IgD-negative memory B cell (primary cell): ENCODE measurements around the gene HERPUD2. TPM values are rescaled to one million over a fixed set of nuclear protein-coding genes. Genes with fewer than 3 reads are reported as not detected.
A peak's percentile ranks its signal among the peaks of the same experiment; 100 is the strongest.
"Not testable (repeated sequence)": the region's sequence is repeated elsewhere in the genome, so short reads cannot be mapped to it uniquely, and the experiment has no call there.

Source experiments
- H3K27ac Mint-ChIP-seq, 3 donors: one replicate each; pipeline ENCODE4 v1.8.0; 2020 to 2022; ENCODE audit warnings: mild to moderate bottlenecking in 3 of 3, mixed read lengths in 3 of 3, moderate library complexity in 1 of 3
- H3K27me3 Mint-ChIP-seq: one replicate; pipeline ENCODE4 v1.8.0; 2021; ENCODE audit warnings: mixed read lengths
- H3K36me3 Mint-ChIP-seq: one replicate; pipeline ENCODE4 v1.8.0; 2020; ENCODE audit warnings: mild to moderate bottlenecking, mixed read lengths
- H3K4me1 Mint-ChIP-seq, 3 donors: one replicate each; pipeline ENCODE4 v1.8.0; 2020 to 2022; ENCODE audit warnings: mixed read lengths in 3 of 3, mild to moderate bottlenecking in 1 of 3
- H3K4me3 Mint-ChIP-seq, 4 donors: one replicate each; pipeline ENCODE4 v1.8.0; 2020 to 2022; ENCODE audit warnings: mild to moderate bottlenecking in 4 of 4, mixed read lengths in 4 of 4, moderate library complexity in 3 of 4
- H3K9me3 Mint-ChIP-seq, 3 donors: one replicate each; pipeline ENCODE4 v1.8.0; 2020 to 2021; ENCODE audit warnings: mixed read lengths in 3 of 3, mild to moderate bottlenecking in 1 of 3
- polyA plus RNA-seq: library from polyadenylated mRNA; unstranded; fragments of 300-500 nt; fragmentation: Illumina TruSeq; gene quantifications from one replicate; pipeline ENCODE4 v1.2.3, GENCODE V29; 2021

The HERPUD2 gene
- polyA plus RNA-seq, 1 donor from 2014 or later = 58.6 TPM

DNA sequence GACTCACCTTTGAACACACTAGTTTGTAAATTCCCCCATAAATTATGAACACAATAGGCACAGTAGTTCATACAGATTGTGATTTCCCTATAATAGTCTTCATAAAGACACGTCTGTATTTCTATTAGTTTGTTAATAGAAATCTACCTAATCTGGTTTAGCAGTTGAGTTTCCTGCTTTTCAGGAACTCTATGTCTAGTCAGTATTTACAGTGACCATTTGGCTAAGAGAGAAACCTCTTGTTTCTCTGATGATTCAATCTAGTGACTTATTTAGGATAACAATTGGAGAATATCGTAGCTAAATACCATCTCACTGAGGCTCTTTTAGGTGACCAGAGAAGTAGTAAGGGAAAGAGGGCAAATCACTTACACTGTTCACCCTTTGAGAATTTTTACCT, 5.9 kb upstream of the HERPUD2 start:
- Mint-ChIP-seq H3K36me3 (no peaks in the 10 kb centered on the region), H3K9me3 (no peaks in the 10 kb centered on the region), H3K4me3 (peak overlapping the region in 2 of 4 donors; percentile 14 to 17), H3K27ac (no peak overlapping the region), H3K27me3 (no peaks in the 10 kb centered on the region), H3K4me1 (peaks cover under 1 to 12% (median 2%) of the 10 kb centered on the region in 3 donors)

DNA sequence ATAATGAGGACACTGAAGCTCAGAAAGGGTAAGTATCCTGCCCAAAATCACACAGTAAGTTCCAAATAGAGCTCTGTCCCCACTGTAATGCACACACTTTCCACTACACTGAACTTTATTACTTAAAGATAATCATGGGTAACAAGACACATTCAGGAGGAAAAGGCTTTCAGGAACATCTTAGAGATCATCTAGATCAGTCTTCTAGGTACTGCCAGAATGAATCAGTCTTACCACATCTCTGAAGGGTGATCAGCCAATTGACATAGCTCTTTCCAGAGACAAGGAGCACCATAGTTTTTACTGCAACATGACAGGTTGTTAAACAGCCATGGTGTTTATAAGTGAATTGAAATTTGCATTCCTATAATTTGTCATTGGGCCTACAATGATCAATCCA, 5.4 kb upstream of the HERPUD2 start:
- Mint-ChIP-seq H3K4me3 (no peak overlapping the region), H3K9me3 (no peaks in the 10 kb centered on the region), H3K27me3 (no peaks in the 10 kb centered on the region)

DNA sequence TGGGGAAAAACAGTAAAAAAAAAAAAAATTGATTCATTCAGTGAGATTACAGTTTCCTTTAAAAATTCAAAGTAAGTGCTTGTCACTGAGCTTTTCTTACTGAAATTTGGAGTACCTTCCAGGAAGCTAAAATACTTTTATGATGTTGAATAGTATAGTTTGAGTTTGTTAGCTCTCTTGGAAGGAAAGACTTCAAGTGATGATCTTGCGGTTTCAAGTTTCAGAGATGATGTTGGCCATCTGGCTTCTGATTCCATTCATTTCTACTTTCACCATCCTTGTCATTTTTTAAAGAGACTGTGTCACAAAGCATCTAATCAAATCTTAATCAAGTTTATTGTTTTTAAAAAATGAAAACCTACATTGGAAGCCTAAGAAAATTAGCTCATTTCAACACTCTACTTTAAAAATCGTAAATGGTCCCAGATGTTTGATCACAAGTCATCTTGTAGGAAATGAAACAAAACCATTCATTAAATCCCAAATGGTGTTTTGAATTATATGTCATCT, 4.9 kb upstream of the HERPUD2 start:
- Mint-ChIP-seq H3K4me1 (peaks cover 6 to 23% (median 7%) of the 10 kb centered on the region in 3 donors), H3K27me3 (no peaks in the 10 kb centered on the region), H3K27ac (no peak overlapping the region), H3K36me3 (no peaks in the 10 kb centered on the region), H3K9me3 (no peaks in the 10 kb centered on the region), H3K4me3 (no peak overlapping the region)

More for the DNA sequence above, 5.4 kb upstream of the HERPUD2 start:
- no peaks in the 10 kb centered on the region for H3K36me3 Mint-ChIP-seq
- H3K4me1 Mint-ChIP-seq = peaks cover 6 to 18% (median 7%) of the 10 kb centered on the region in 3 donors
- H3K27ac Mint-ChIP-seq = no peak overlapping the region

DNA sequence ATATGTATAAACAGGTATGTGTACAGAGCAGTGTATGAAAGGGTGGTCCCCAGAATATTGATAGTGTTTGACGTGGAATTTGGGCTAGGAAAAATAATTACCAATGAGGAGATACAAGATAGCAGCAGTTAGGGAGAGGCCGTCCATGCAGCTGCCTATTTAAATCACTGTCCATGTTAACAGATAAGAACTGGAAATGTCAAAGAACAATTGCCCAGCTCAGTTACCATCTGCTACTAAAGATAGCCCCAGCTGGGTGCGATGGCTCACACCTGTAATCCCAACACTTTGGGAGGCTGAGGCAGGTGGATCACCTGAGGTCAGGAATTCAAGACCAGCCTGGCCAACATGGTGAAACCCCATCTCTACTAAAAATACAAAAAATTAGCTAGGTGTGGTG, 3.4 kb upstream of the HERPUD2 start:
- H3K4me1 Mint-ChIP-seq = peaks cover 10 to 30% (median 11%) of the 10 kb centered on the region in 3 donors
- H3K27ac Mint-ChIP-seq = peak overlapping the region in 1 of 3 donors; percentile 19
- not testable (repeated sequence) for H3K36me3 Mint-ChIP-seq, H3K27me3 Mint-ChIP-seq, H3K9me3 Mint-ChIP-seq, H3K4me3 Mint-ChIP-seq

DNA sequence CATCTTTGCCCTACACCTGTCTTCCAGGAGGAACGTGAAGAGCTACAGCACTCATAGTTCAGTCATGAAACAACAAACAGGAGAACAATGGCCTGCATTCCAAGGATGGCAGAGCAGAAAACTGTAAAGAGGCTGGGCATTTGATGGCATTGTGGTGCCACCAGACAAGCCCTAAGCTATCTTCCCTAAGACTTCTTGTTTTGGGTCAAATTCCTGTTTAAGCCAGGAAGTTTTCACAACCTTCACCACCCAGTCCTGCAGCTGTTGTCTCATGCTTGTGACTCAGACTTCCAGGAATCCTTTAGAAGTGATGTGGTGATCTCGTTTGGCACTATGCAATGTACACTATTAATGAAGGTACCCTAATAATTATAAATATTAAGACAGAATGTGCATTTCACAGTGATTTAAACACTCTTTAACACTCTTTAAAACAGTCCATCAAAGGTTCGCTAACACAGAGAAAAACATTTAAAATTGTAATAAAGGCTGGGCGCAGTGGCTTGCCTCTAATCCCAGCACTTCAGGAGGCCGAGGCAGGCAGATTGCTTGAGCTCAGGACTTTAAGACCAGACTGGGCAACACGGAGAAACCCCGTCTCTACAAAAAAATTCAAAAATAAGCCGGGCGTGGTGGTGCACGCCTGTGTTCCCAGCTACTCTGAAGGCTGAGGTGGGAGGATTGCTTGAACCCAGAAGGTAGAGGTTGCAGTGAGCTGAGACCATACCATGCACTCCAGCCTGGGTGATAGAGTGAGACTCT, 2.7 kb upstream of the HERPUD2 start:
- H3K4me1 Mint-ChIP-seq = peaks cover 16 to 37% (median 18%) of the 10 kb centered on the region in 3 donors
- no peaks in the 10 kb centered on the region for H3K27me3 Mint-ChIP-seq
- no peaks in the 10 kb centered on the region for H3K9me3 Mint-ChIP-seq
- H3K27ac Mint-ChIP-seq = peak overlapping the region in 1 of 3 donors; percentile 49
- no peaks in the 10 kb centered on the region for H3K36me3 Mint-ChIP-seq
- H3K4me3 Mint-ChIP-seq = peak overlapping the region in 1 of 4 donors; percentile 99

DNA sequence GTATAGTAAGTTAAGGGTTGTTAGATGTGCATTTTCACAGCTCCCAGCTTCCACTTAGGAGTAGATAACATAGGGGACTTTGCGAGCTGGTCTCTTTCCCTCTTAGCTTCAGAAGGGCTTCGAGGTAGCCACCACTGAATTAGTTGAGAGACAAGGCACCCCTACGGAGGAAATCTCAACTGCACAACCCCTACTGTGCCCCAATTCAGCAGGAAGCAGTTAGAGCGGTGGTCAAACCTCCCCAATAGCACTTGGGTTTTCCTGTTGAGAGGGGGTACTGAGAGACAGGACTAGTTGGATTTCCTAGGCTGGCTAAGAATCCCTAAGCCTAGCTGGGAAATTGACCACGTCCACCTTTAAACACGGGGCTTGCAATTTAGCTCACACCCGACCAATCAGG, 1.1 kb upstream of the HERPUD2 start:
- H3K9me3 Mint-ChIP-seq = no peaks in the 10 kb centered on the region
- H3K4me3 Mint-ChIP-seq = peak overlapping the region; percentile 94 to 99 (median 98)
- H3K27ac Mint-ChIP-seq = peak overlapping the region in 2 of 3 donors; percentile 96 to 98
- no peaks in the 10 kb centered on the region for H3K36me3 Mint-ChIP-seq
- peaks cover 25 to 52% (median 32%) of the 10 kb centered on the region in 3 donors for H3K4me1 Mint-ChIP-seq
- H3K27me3 Mint-ChIP-seq = no peaks in the 10 kb centered on the region

DNA sequence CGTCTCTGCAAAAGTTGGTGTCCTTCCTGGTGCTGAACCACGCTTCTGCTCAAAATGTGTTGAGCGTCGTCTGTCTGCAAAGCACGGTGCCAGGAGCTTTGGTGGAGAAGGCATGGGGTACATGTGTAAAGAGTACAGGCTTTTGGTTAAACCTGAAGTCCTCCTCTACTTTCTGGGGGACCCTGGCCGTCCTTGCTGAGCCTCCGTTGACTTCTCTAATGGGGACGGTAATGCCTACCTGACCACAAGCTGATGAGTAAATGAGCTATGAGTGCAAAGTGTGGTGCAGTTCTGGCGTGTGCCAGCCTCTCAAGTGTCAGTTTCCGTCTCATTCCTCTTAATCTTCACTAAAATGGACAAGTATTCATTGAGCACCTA, 527 bp upstream of the HERPUD2 start:
- Mint-ChIP-seq H3K27me3 (no peaks in the 10 kb centered on the region), H3K27ac (peak overlapping the region; percentile 96 to 99 (median 98)), H3K36me3 (peaks cover 2% of the 10 kb centered on the region), H3K9me3 (no peaks in the 10 kb centered on the region), H3K4me3 (peak overlapping the region; percentile 94 to 99 (median 98)), H3K4me1 (peaks cover 30 to 57% (median 34%) of the 10 kb centered on the region in 3 donors)

DNA sequence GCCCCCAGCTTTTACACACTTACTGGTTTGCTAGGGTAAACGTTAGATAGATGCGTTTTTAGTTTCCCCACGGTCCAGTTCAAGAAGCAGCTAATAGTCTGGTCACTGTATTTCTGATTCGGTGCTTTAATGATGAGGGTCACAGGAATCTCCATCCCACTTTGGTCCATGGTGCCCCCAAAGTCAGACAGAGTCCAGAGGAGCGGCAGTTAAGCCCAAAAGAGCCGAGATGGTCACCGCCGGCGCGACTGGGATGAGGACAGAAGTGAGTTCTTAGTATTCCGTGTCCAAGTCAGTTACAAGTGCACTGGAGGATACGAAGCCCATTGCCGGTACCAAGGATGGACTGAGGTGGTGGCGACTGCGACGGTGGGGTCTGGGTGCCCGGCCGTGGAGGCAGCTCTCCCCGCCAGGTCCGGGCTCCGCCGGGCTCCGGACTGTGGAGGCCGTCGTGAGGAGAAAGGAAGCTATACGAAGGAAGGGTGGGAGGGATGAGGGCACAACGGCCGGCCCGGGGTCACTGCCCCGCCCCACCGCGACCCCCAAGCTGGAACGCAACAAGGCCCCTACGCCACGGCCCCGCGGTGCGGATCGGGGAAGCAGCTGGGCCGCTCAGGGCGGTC, 663 bp downstream of the HERPUD2 start:
- H3K36me3 Mint-ChIP-seq = peaks cover 2% of the 10 kb centered on the region
- peak overlapping the region; percentile 95 to 99 (median 98) for H3K27ac Mint-ChIP-seq
- peaks cover 40 to 67% (median 43%) of the 10 kb centered on the region in 3 donors for H3K4me1 Mint-ChIP-seq
- H3K27me3 Mint-ChIP-seq = no peaks in the 10 kb centered on the region
- no peaks in the 10 kb centered on the region for H3K9me3 Mint-ChIP-seq
- H3K4me3 Mint-ChIP-seq = peak overlapping the region; percentile 94 to 99 (median 98)

DNA sequence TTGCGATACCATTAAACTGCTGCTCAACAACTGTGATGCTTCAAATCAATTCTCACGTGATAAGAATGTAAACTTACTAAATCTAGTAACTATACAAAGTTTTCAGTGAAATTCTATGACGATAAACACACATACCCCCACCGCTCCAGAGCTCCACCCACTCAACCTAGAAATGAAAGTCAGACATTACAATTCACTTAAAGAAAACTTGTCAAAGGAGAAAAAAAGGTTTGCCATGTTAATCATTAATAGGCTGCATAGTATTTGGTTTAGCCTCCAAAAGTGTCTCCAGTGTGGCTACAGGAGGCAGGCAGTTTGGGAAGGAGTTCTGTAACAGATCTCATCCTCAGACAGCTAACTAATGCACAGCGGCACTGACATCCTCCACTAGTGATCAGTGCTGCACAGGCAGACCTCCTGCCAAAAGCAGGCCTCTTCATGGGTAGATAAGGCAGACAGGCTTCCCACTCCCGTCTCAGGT, 3.1 kb downstream of the HERPUD2 start:
- Mint-ChIP-seq H3K4me1 (peaks cover 52 to 78% (median 60%) of the 10 kb centered on the region in 3 donors), H3K27ac (peak overlapping the region; percentile 86 to 98 (median 92)), H3K9me3 (no peaks in the 10 kb centered on the region), H3K4me3 (peak overlapping the region; percentile 94 to 99 (median 98)), H3K36me3 (peaks cover 2% of the 10 kb centered on the region), H3K27me3 (no peaks in the 10 kb centered on the region)

DNA sequence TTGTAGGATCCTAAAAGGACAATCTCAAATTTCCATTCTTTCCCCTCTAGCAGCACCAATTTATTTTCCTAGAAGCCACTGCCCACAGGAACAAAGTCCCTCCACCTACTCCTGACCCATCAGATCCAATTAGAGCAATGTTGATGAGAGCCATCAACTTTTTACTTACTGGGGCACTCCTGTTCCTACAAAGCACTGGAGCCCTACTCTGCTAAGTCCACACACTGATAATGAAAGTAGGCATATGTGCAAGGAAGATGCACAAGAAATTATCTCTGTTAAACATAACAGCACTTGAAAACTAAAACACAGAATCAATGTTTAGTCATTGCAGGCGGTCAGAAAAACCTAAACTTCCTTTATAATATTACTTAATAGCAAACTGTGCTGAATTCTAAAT, 3.6 kb downstream of the HERPUD2 start:
- peaks cover 52 to 76% (median 60%) of the 10 kb centered on the region in 3 donors for H3K4me1 Mint-ChIP-seq
- no peaks in the 10 kb centered on the region for H3K9me3 Mint-ChIP-seq
- peaks cover 2% of the 10 kb centered on the region for H3K36me3 Mint-ChIP-seq
- H3K27ac Mint-ChIP-seq = peak overlapping the region; percentile 54 to 98 (median 92)
- H3K27me3 Mint-ChIP-seq = no peaks in the 10 kb centered on the region
- peak overlapping the region; percentile 94 to 99 (median 98) for H3K4me3 Mint-ChIP-seq

DNA sequence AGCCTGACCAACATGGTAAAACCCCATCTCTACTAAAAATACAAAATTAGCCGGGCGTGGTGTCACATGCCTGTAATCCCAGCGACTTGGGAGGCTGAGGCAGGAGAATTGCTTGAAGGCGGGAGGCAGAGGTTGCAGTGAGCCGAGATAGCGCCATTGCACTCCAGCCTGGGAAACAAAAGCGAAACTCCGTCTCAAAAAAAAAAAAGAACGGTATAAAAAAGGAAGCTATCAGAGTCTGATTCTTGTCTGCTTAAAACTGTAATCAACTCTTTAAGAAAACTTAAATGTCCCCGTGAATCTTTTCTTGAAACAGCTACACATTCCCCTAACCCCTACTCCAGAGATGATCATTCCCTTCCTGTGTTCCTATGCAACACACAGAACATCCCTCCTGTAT, 4.3 kb downstream of the HERPUD2 start:
- H3K9me3 Mint-ChIP-seq, H3K36me3 Mint-ChIP-seq, H3K27me3 Mint-ChIP-seq: not testable (repeated sequence)
- Mint-ChIP-seq H3K4me3 (peak overlapping the region; percentile 94 to 99 (median 98)), H3K4me1 (peaks cover 48 to 68% (median 57%) of the 10 kb centered on the region in 3 donors), H3K27ac (peak overlapping the region; percentile 54 to 98 (median 92))

DNA sequence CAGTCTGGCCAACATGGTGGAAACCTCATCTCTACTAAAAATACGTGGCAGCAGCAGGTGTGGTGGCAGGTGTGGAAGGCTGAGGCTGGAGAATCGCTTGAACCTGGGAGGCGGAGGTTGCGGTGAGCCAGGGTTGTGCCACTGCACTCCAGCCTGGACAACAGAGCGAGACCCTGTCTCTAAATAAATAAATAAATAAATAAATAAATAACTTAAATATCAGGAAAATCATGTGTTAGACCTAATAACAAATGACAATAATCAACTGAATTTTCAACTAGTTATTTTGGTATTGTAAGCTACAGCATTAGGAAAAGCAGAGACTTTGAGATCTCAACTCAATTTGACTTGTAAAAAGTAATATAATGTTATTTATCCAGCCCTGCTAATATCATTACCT, 9.2 kb downstream of the HERPUD2 start:
- no peaks in the 10 kb centered on the region for H3K9me3 Mint-ChIP-seq
- H3K36me3 Mint-ChIP-seq = peaks cover 11% of the 10 kb centered on the region
- no peak overlapping the region for H3K4me3 Mint-ChIP-seq

DNA sequence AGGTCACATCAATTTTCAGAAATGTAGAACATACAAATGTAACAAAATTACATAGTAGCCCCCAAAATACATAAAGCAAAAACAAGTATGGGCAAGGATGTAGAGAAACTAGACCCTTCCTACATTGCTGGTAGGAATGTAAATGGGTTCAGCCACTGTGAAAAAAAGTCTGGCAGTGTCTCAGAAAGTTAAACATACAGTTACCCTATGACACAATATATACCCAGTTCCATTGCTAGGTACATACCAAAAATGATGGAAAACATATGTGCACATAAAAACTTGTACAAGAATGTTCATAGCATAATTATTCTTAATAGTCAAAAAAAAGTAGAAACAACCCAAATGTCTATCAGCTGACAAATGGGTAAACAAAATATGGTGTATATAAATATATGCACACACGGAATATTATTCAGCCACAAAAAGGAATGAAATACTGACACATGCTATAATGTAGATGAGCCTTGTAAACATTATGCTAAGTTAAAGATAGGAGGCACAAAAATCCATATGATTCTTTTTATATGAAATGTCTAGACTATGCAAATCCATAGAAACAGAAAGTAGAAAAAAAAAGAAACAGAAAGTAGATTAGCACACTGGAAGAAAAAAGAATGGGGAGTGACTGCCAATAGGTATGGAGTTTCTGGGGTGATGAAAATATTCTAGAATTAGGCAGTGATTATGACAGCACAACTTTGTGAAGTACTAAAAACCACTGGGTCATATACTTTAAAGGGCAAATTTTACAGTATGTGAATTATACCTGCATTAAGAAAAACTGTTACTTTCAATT, 13.5 kb downstream of the HERPUD2 start:
- Mint-ChIP-seq H3K9me3 (no peaks in the 10 kb centered on the region), H3K36me3 (peaks cover 12% of the 10 kb centered on the region), H3K27me3 (no peaks in the 10 kb centered on the region), H3K4me3 (peak overlapping the region in 1 of 4 donors; percentile 9), H3K4me1 (peaks cover 32 to 53% (median 41%) of the 10 kb centered on the region in 3 donors), H3K27ac (no peak overlapping the region)

More for the DNA sequence above, 9.2 kb downstream of the HERPUD2 start:
- Mint-ChIP-seq H3K27me3 (no peaks in the 10 kb centered on the region), H3K4me1 (peaks cover 44 to 56% (median 51%) of the 10 kb centered on the region in 3 donors), H3K27ac (no peak overlapping the region)

DNA sequence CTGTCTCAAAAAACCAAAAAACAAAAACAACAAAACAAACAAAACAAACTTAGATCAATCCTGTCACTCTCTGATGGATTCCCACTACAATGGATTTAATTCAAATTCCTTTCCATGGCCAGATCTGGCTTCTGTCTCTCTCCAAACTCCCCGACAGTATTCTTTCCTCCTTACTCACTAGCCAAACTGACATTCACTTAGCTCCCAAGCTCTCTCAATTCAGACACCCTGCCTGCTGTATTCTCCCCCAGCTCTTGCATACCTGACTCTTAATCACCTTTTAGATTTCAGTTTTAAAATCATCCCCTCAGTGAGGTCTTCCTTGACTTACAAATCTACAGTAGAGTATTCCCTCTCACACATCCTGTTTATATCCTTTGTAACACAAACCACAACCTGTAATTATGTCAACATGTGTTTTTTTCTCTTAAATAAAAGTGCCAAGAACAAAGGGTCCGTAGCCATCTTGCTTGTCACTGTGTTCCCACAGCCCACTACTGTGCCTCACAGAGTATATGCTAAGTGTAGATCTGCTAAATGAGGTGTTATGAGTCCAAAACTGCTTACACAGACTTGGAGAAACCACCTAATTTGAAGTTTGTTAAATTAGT, 14.4 kb downstream of the HERPUD2 start:
- peaks cover 12% of the 10 kb centered on the region for H3K36me3 Mint-ChIP-seq
- H3K4me3 Mint-ChIP-seq = peak overlapping the region in 1 of 4 donors; percentile 44
- peaks cover 32 to 60% (median 45%) of the 10 kb centered on the region in 3 donors for H3K4me1 Mint-ChIP-seq
- no peaks in the 10 kb centered on the region for H3K9me3 Mint-ChIP-seq
- H3K27ac Mint-ChIP-seq = no peak overlapping the region
- no peaks in the 10 kb centered on the region for H3K27me3 Mint-ChIP-seq
